ENCODE results near the gene SH3BGRL.

DNA sequence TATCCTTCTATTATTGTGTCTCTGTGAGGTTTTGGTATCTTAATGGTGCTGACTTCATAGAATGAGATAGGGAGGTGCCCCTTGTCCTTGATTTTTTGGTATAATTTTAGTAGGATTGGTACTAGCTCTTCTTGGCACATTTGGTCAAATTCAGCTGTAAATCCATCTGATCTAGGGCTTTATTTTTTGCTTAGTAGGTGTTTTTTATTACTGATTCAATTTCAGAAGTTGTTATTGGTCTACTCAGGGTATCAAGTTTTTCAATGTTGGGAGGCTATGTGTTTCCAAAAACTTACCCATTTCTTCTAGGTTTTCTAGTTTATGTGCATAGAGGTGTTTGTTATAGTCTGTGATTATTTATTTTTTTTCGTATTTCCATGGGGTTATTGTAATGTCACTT is 103.3 kb downstream of the SH3BGRL start:
- TF ChIP-seq, protein P1, sequence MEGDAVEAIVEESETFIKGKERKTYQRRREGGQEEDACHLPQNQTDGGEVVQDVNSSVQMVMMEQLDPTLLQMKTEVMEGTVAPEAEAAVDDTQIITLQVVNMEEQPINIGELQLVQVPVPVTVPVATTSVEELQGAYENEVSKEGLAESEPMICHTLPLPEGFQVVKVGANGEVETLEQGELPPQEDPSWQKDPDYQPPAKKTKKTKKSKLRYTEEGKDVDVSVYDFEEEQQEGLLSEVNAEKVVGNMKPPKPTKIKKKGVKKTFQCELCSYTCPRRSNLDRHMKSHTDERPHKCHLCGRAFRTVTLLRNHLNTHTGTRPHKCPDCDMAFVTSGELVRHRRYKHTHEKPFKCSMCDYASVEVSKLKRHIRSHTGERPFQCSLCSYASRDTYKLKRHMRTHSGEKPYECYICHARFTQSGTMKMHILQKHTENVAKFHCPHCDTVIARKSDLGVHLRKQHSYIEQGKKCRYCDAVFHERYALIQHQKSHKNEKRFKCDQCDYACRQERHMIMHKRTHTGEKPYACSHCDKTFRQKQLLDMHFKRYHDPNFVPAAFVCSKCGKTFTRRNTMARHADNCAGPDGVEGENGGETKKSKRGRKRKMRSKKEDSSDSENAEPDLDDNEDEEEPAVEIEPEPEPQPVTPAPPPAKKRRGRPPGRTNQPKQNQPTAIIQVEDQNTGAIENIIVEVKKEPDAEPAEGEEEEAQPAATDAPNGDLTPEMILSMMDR (IDR thresholded peaks at IDR 0.05): no peak
- no peak for TF ChIP-seq POLR2A (IDR thresholded peaks at IDR 0.05)

Data from right lobe of liver (tissue), 4 donors.